Occipital lobe (tissue), 2 donors: ENCODE measurements around the gene C20orf96. TPM values are rescaled to one million over a fixed set of nuclear protein-coding genes. Genes with fewer than 3 reads are reported as not detected.
"Not testable (repeated sequence)": the region's sequence is repeated elsewhere in the genome, so short reads cannot be mapped to it uniquely, and the experiment has no call there.

ENCODE experiments used
- DNase-seq: peaks from one replicate; lab custom pipeline; 2025; lab: John Stamatoyannopoulos, UW
- total RNA-seq: library from RNA; depleted of rRNA; stranded (reverse); fragments of >200 nt; gene quantifications from one replicate; pipeline ENCODE4 v1.2.3, GENCODE V29; 2014

Gene C20orf96, protein sequence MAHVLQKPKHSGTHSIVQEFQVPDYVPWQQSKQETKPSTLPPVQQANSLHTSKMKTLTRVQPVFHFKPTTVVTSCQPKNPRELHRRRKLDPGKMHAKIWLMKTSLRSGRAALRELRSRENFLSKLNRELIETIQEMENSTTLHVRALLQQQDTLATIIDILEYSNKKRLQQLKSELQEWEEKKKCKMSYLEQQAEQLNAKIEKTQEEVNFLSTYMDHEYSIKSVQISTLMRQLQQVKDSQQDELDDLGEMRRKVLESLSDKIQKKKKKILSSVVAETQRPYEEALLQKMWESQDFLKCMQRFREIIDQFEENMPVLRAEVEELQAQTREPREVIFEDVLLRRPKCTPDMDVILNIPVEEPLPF
- 3.3 TPM for total RNA-seq

GRCh38 chr20:290084-290831 is at the start of gene C20orf96:
Gene C20orf96, minus strand, starts transcription at chr20:290750. Its CDS starts 140 bp downstream, at chr20:290610.
- DNase-seq = peak; percentile 78

DNA sequence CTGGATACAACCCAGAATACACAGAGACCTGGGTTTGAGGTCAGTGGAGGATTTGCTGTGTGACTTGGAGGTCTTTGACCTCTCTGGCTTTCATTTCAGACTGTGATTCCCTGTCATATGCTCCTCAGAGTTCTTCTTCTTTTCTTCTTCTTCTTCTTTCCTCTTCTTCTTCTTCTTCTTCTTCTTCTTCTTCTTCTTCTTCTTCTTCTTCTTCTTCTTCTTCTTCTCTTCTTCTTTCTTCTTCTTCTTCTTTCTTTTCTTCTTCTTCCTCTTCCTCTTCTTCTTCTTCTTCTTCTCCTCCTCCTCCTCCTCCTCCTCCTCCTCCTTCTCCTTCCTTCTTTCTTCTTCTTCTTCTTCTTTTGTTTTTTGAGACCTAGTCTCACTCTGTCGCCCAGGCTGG is 45.5 kb upstream of the C20orf96 start:
- DNase-seq = not testable (repeated sequence)

- no peak for DNase-seq
These were observed 44.0 kb upstream of the C20orf96 start for GRCh38 chr20:334578-334977.

DNA sequence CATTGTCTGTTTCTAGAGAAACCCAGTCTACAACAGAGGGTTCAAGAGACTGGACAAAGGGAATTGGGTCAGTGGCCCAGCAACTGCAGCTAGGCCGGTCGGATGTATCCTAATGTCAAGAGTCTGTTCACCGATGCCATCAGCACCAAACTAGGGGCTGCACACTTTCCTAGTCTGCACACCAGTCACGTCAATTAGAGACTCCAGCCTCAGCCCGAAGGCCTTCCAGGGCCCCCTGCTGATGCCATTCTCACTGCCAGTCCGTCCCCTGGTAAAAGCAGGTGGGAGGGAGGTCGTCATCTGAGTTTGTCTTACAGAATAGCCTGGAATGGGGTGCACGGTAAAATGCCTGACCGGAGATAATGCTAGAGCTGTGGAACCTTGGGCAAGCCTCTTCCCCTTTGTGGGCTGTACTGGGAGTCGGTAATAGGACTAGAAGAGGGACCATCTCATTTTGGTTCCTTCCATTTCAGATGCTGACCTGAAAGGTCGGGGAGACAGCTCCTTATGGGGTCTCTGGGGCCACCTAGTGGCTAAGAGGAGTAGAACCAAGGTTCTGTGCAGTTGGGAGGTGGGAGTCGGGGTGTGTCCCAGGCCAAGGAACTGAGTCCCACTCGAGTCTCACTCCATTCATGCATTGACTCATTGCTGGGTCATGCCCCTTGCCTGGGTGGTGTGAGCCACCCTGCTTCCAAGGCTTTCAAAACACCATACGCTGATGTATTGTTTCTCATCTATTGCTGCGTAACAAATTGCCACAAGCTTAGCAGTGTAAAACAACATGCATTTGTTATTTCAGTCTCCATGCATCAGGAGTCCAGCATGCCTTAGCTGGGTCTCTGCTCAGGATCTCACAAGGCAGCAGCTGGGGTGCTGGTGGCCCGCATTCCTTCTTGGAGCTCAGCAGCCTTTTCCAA is 39.9 kb upstream of the C20orf96 start:
- peak; percentile 26 for DNase-seq

- DNase-seq = no peak
These were observed 39.3 kb upstream of the C20orf96 start for GRCh38 chr20:329851-330232.

GRCh38 chr20:328975-329695 is 38.6 kb upstream of the C20orf96 start:
- no peak for DNase-seq

DNA sequence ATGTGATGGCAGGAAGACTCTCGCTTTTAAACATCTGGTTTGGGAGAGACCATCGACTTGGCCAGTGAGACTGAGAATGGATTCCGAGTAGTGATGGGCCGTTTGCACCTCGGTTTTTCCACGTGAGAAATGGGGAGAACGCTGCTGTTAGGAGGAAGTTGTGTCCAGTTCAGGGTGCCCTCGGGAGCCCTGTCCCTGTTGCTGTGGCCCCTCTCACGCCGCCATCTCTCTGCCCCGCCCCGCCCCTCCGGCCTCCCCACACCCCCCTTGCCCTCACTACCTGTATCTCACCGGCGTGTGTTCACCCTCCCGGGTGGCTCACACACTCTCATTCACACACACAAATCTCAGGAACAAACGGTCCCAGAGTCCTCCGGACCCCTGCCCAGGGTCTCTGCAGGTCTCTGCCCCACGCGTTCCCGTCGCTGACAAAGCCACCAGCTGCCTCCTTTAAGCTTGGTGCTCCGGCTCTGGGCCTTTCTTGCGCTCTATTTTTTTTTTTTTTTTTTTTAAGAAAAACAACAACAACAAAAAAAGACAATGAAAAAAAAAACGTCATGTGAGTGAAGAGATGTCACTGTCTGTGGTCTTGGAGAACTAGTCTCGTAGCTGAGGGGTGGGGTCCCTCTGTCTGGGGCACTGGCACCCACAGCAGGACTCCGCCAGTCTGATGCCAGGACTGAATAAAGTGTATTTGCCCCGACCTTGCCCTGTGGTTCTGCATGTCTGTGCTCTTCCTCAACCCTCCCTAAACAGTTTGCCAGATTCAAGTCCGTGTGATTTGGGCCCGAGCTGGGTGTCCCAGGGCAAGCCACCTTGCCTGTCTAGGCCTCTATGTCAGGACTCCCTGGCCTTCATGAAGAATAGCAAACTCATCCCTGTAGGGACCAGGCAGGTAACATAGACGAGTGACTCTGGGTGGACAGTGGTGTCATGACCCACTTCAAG is 37.8 kb upstream of the C20orf96 start:
- no peak for DNase-seq

DNA sequence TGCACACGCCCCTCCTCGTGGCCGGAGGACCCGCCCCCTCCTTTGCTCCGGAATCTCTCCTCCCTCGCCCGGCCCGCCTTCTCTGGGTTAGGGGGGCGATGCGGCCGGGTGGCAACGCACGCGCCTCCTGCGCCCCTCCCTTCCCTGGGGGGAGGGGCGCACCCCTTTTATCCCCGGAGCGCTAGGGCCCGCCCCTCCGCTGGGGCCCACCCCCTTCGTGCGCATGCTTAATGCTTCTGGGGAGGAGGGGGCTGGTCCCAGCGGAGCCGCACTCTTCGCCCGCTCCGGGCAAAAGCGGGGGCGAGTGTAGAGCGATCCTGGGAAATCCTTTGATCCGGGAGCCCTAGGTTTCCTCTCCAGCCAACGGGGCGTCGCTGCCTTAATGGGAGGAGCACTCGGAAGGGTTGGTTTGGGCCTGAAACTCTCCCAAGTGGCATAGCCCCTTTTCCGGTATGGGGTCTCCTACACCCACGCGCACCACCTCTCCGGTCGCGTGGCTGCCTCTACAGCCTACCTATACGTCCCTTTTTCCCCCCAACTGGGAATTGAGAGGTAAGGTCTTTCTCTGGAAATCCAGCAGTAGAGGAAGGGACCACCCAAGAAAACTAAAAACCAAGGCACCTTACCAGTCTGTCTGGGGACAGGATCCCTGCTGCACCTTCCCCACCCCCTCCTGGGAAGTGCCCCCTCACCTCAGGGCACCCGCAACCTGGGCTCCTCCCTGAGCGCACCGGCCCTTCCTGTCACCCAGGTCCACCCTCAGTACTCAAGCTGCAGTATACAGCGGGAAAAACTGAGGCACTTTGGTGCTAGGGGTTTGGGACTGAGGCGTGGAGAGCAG is 36.9 kb upstream of the C20orf96 start:
- DNase-seq = peak; percentile 72

GRCh38 chr20:326645-327185 is 36.2 kb upstream of the C20orf96 start:
- no peak for DNase-seq

DNA sequence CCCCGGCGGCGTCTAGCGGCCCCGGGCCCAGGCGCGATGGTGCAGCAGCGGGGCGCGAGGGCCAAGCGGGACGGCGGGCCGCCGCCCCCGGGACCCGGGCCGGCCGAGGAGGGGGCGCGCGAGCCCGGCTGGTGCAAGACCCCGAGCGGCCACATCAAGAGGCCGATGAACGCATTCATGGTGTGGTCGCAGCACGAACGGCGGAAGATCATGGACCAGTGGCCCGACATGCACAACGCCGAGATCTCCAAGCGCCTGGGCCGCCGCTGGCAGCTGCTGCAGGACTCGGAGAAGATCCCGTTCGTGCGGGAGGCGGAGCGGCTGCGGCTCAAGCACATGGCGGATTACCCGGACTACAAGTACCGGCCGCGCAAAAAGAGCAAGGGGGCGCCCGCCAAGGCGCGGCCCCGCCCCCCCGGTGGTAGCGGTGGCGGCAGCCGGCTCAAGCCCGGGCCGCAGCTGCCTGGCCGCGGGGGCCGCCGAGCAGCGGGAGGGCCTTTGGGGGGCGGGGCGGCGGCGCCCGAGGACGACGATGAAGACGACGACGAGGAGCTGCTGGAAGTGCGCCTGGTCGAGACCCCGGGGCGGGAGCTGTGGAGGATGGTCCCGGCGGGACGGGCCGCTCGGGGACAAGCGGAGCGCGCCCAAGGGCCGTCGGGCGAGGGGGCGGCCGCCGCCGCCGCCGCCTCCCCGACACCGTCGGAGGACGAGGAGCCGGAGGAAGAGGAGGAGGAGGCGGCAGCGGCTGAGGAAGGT is 35.5 kb upstream of the C20orf96 start:
- DNase-seq = peak; percentile 34

GRCh38 chr20:325045-325888 is 34.7 kb upstream of the C20orf96 start, which contains the start of gene SOX12:
Gene SOX12, plus strand, starts transcription at chr20:325552. Its CDS starts 373 bp downstream, at chr20:325925.
- peak; percentile 96 for DNase-seq

- DNase-seq = peak; percentile 76
These were observed 33.9 kb upstream of the C20orf96 start for GRCh38 chr20:324177-325044.

DNA sequence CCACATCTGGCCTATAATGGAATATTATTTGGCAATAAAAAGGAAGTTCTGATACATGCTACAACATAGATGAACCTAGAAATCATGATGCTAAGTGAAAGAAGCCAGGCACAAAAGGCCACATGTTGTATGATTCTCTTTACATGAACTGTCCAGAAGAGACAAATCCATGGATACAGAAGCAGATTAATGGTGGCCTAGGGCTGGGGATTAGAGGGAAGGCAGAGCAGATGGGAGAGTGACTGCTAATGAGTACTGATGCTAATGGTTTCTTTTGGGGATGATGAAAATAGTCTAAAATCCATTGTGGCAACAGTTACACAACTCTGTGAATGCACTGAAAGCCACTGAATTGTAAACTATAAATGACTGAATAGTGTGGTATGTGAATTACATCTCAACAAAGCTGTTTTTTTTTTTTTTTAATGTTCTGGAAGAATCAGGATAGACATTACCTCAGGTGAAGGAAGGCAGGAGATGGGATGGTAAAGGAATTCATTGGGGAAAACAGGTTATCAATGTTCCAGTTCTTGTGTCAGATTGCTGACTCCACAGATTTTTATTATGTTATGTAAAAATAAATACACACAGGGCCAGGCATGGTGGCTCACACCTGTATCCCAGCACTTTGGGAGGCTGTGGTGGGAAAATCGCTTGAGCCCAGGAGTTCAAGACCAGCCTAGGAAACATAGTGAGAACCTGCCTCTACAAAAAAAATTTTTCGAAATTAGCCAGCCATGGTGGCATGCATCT is 25.9 kb upstream of the C20orf96 start:
- no peak for DNase-seq

GRCh38 chr20:313948-314347 is 23.4 kb upstream of the C20orf96 start:
- DNase-seq = no peak

- no peak for DNase-seq
These were observed 22.9 kb upstream of the C20orf96 start for GRCh38 chr20:313402-313801.
